Measurements from ENCODE around the gene ZNF503.

ZNF503 gene

DNA sequence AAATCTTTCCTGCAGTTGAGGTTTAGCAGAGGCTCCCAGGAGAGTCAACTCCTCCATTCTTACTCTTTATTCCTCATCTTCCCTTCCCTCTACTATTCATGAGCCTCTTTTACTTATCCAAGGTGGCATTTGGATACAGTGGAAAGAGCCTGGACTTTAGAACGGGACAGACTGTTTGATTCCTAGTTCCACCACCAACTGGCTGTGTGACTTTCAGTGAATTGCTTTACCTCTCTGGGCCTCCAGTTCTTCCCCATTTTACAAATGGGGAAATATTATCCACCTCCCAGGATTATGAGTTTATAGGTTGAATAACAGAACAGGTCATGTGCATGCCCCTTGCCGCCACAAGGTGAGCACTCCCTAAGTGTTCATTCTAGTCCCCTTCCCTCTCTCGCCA lies 49.9 kb downstream of the ZNF503 start:
- no peak for DNase-seq

DNA sequence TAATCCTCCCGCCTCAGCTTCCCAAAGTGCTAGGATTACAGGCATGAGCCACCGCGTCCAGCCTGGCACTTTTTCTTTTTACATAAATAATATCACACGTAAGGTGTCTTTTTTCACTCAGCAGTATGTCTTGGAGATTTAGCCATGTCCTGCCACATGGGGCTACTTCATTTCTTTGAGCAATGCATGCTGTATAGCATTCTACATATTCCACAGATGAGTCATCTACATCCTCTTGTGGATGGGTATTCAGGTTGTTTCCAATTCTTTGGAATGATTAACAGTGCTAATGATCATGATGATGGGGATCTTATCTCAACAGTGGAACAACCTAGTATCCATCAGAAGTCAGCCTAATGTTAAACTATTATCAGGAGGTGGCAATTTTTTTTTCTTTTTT lies 50.8 kb downstream of the ZNF503 start:
- no peak for DNase-seq

Measured in NCI-H2171 treated with DMSO at 0.1 percent for 48 hours (cell line).